Stimulated activated CD4-positive, alpha-beta T cell treated with anti-CD3 and anti-CD28 coated beads, Interleukin-15, amount 100 ng/mL, for 24 hours (primary cell): ENCODE results near the gene OVCH2.
A peak's percentile ranks its signal among the peaks of the same experiment; 100 is the strongest.
"Not testable (repeated sequence)": the region's sequence is repeated elsewhere in the genome, so short reads cannot be mapped to it uniquely, and the experiment has no call there.

ENCODE experiments used
- DNase-seq: peaks from one replicate; pipeline ENCODE4 v3.0.0-alpha.2; 2020

The OVCH2 gene

GRCh38 chr11:7706377-7706776 is at the start of gene OVCH2:
TSS of gene OVCH2 (minus strand) at chr11:7706477. CDS start at chr11:7706394, 83 bp downstream.
- DNase-seq, result no peak

DNA sequence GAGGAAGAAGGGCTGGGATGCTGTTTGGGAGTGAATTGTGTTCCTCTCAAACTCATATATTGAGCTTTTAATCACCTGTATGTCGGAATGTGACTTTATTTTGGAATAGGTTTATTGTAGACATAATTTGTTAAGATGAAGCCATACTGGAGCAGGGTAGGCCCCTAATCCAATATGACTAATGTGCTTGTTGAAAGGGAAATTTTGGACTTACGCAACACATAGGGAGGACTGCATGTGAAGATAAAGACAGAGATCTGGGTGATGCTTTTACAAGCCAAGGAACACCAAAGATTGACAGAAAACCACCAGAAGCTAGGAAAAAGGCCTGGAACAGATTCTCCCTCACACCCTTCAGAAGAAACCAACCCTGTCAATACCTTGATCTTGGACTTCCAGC is 43.2 kb upstream of the OVCH2 start:
- no peak for DNase-seq

- DNase-seq, result not testable (repeated sequence)
Measured at GRCh38 chr11:7734767-7735166, 28.5 kb upstream of the OVCH2 start.

GRCh38 chr11:7714786-7715185 is 8.5 kb upstream of the OVCH2 start:
- no peak for DNase-seq

GRCh38 chr11:7703740-7704139 is 2.5 kb downstream of the OVCH2 start:
- no peak for DNase-seq

DNA sequence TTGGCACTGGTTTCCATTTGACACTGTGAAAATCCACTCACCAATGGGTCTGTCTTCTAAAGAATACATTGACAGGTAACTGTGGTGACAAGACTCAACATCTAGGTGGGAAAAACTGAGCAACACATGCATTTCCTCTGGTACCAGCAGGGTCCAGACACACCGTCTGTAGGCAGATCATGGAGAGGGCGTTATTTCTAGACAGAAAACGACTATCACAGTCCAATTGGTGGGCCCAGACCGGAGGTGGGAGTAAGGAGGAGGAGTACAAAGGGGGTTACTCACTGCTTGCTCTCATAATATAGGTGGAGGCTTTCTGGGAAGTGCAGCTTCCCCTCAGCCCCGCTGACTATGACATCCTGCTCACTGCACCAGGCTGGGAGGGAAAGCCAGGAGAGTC is 9.9 kb downstream of the OVCH2 start:
- peak; percentile 28 for DNase-seq

DNA sequence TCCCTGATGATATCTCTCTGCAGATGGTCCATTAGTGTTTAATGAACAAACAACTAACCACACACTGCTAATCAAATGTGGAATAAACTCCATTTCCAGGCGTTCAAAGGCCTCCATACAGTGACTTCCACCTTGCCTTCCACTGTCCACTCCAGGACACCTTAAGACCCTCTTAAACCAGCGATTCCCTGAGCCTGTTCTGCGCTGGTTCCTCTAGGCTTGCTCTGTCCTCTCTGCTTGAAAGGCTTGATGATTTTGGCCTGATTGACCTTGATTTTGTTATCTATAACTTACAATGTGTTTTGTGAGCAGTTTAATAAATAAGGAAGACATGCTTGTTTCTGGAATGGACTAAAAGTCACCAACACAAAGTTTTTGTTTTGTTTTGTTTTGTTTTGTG is 12.0 kb downstream of the OVCH2 start:
- DNase-seq, result no peak

- no peak for DNase-seq
Measured at GRCh38 chr11:7692426-7692825, 13.9 kb downstream of the OVCH2 start.

DNA sequence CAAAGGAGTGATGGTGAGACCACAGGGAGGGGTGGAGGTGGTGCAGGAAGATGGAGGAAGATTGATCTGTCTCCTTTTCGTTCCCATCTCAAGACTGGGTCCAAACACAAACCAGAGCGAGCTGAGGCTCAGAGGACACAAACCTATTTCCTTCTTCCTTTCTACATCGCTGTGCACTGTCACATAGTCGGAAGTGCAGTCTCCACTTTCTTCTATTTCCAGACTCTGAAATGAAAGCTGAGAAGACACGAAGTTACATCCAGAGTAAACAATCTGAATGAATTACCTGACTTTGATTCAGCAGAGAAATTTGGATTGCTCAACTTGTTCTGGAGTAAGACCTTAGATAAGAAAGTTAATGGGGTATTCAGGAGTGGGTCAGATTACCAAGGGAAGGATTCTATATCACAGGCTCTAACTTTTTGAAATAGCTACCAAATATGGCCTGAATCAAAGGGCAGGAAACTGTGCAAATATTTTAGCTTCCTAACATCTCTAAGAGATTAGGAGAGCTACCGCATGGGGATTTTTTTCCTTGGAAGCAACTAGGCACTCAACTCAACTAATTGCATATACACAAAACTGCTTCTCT is 14.4 kb downstream of the OVCH2 start:
- DNase-seq, result no peak

DNA sequence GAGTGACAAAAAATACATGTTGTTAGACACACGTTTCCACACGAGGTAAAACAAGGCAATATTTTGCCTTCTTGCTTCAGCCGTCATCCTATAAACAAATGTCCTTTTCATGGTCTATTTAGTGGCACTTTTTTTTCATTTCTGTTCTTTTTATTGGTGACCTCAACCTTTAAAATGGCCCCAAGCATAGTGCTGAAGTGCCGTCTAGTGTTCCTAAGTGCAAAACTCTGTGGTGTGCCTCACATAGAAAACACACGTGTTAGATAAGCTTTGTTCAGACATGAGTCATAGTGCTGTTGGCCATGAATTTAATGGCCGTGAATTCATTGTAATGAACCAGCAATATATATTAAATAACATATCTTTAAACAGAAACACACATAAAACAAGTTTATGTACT is 15.6 kb downstream of the OVCH2 start:
- DNase-seq, result no peak

- no peak for DNase-seq
Measured at GRCh38 chr11:7689239-7689638, 17.0 kb downstream of the OVCH2 start.

DNA sequence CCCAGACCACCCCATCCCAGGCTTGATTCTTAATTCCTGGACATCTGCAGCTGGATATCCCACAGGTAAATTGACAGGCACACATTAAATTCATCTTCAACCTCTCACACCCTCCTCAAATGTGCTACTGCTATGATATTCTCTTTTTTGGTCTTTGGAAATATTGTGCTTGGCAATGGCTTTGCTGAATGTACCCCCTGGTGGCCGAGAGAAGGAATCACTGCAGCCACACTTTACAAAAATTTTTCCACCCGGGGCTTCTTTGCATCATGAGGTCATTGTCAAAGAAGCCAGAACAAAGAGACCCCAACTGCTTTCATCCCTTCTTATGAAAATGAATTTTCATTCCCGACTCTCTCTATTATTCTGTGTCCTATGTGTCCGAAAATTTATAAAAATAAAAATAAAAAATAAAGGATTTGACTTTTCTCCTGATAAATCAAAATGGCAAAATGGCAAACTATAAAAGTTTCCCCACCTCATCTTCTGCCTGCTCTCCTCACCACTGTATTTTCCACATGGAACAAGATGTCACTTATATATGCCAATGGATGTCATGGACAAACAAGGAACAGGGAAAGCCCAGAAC is 17.9 kb downstream of the OVCH2 start:
- DNase-seq, result no peak

- no peak for DNase-seq
Measured at GRCh38 chr11:7687386-7687785, 18.9 kb downstream of the OVCH2 start.

- no peak for DNase-seq
Measured at GRCh38 chr11:7686761-7687160, 19.5 kb downstream of the OVCH2 start.

GRCh38 chr11:7683571-7683970 is 22.7 kb downstream of the OVCH2 start:
- no peak for DNase-seq

- no peak for DNase-seq
Measured at GRCh38 chr11:7677796-7678201, 28.5 kb downstream of the OVCH2 start.

DNA sequence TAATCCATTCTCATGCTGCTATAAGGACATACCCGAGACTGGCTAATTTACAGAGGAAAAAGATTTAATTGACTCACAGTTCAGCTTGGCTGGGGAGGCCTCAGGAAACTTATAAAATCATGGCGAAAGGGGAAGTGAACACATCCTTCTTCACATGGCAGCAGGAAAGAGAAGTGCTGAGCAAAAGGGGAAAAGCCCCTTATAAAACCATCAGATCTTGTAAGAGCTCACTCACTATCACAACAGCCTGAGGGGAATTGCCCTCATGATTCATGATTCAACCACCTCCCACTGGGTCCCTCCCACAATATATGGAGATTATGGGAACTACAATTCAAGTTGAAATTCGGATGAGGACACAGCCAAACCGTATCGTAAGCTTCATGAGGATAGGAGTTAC is 29.2 kb downstream of the OVCH2 start:
- no peak for DNase-seq

DNA sequence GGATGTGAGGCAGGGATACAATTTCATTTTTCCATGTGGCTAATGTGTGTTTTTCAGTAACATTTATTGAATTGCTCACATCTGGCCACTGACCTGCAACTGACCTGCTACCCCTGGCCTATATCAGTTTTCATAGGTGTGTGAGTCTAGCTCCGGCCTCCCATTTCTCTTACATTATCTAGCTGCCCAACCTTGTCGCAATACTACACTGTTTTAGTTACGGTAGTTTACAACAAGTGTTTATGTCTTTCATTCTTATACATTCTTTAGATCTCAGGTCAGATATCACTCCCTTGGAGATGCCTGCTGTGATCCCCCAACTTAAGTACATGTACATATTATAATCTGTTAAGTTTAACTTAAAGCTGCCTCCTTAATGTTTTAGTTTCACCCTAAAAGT is 30.6 kb downstream of the OVCH2 start:
- no peak for DNase-seq

- DNase-seq, result peak; percentile 45
Measured at GRCh38 chr11:7673724-7674434, 32.4 kb downstream of the OVCH2 start.

- peak; percentile 40 for DNase-seq
Measured at GRCh38 chr11:7672960-7673723, 33.1 kb downstream of the OVCH2 start, which contains the start of gene CYB5R2. TSS of gene CYB5R2 (minus strand) at chr11:7673500. CDS start at chr11:7672825, 675 bp downstream.

DNA sequence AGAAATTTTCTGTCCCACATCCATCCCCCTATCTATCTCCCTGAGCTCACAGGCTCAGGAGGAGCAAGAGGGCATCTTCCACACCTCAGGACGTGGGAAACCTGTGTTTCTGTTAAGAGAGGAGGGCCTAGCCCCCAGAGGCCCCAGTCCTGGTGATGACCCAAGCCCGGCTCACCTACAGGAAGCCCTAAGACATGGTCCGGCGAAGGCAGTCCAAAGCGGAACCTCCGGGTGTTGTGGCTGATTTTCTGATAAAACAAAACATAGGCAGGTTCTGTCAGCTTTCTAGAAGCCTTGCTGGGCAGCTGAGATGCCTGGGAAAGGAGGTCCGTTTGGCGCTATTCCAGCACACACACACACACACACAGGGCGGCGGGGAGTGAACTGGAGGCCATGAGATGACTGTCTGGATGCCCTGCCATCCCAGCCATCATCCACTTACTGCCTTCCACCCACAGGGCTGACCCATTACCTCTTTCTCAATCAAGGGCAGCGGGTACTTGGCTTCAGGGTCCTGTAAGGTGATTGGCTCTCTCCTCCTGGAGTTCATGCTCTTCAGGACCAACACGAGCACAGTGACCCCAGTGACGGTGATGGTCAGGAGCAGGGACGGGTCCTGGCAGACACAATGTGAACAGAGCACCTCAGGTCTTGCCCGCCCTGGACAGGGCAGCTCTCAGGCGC is 33.9 kb downstream of the OVCH2 start:
- no peak for DNase-seq

DNA sequence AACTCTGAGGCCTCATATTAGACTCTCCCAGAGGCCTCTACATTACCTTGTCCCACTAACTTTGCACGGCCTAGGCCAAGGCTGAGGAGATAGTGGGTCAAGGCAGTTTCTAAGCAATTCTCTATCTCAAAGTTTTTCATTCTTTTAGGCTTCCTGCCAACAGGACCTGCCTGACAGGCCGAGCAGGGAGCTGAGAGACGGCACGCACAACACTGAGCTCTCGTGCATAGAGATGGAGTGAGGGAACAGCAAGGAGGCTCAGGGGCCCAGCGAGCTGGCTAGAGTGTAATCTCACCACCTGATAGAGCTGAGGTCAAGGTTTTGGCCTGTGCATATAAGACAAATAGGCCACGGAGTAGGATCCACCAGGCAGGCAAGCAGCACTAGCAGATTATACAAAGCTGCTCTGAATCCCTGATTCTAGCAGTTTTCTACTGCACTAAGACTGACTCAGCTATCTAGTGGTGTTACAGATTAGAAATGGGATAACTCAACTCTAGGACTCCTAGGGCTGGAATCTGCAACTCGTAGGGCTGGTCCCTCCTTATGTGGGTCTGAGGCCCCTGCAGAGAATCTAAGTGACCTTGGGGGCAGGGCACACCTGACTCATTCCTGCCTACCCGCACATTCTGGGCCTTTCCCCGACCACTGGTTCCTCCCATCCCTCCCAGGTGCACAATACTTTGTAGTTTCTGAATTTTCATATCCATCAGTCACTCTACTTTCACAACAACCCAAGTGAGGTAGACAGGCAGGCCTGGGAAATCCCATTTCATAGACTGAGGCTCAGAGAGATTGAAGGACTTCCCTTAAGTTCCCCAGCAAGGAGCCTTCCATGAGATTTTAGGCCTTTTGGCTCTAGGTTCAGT is 34.7 kb downstream of the OVCH2 start:
- peak; percentile 60 for DNase-seq
